ENCODE data around the gene RXFP4.
"Not testable (repeated sequence)": the region's sequence is repeated elsewhere in the genome, so short reads cannot be mapped to it uniquely, and the experiment has no call there.

RXFP4 gene

GRCh38 chr1:155976913-155977689 is 35.7 kb downstream of the RXFP4 start:
- DNase-seq (ENCODE audit: extremely low read depth in 1 of 2, low read depth in 1 of 2): no peak

GRCh38 chr1:155977690-155978324 is 36.4 kb downstream of the RXFP4 start:
- DNase-seq (ENCODE audit: extremely low read depth in 1 of 2, low read depth in 1 of 2): peak; percentile 66 to 74

GRCh38 chr1:155978325-155978972 is 37.0 kb downstream of the RXFP4 start, which contains the start of gene ARHGEF2:
ARHGEF2 (minus strand) TSS chr1:155978547; CDS start chr1:155978427, 120 bp downstream.
- peak; percentile 84 to 85 for DNase-seq (ENCODE audit: extremely low read depth in 1 of 2, low read depth in 1 of 2)

- no peak for DNase-seq (ENCODE audit: extremely low read depth in 1 of 2, low read depth in 1 of 2)
Measured at GRCh38 chr1:155978973-155979429, 37.6 kb downstream of the RXFP4 start.

GRCh38 chr1:155979597-155980343 is 38.3 kb downstream of the RXFP4 start:
- no peak for DNase-seq (ENCODE audit: extremely low read depth in 1 of 2, low read depth in 1 of 2)

- no peak for DNase-seq (ENCODE audit: extremely low read depth in 1 of 2, low read depth in 1 of 2)
Measured at GRCh38 chr1:155981266-155982088, 40.0 kb downstream of the RXFP4 start.

- DNase-seq (ENCODE audit: extremely low read depth in 1 of 2, low read depth in 1 of 2): no peak
Measured at GRCh38 chr1:155982106-155982505, 40.7 kb downstream of the RXFP4 start.

GRCh38 chr1:155983191-155984024 is 42.0 kb downstream of the RXFP4 start:
- DNase-seq (ENCODE audit: extremely low read depth in 1 of 2, low read depth in 1 of 2): no peak

- no peak for DNase-seq (ENCODE audit: extremely low read depth in 1 of 2, low read depth in 1 of 2)
Measured at GRCh38 chr1:155984341-155984740, 42.9 kb downstream of the RXFP4 start.

- DNase-seq (ENCODE audit: extremely low read depth in 1 of 2, low read depth in 1 of 2): not testable (repeated sequence)
Measured at GRCh38 chr1:155984903-155985645, 43.6 kb downstream of the RXFP4 start.

- peak; percentile 44 to 52 for DNase-seq (ENCODE audit: extremely low read depth in 1 of 2, low read depth in 1 of 2)
Measured at GRCh38 chr1:155989242-155990004, 48.0 kb downstream of the RXFP4 start.

GRCh38 chr1:155990005-155990739 is 48.7 kb downstream of the RXFP4 start:
- no peak for DNase-seq (ENCODE audit: extremely low read depth in 1 of 2, low read depth in 1 of 2)

Measured in stimulated activated CD8-positive, alpha-beta memory T cell treated with anti-CD3 and anti-CD28 coated beads, Interleukin-7, amount 100 ng/mL, for 48 hours (primary cell).